ENCODE measurements around the gene KLHL29.

The KLHL29 gene

DNA sequence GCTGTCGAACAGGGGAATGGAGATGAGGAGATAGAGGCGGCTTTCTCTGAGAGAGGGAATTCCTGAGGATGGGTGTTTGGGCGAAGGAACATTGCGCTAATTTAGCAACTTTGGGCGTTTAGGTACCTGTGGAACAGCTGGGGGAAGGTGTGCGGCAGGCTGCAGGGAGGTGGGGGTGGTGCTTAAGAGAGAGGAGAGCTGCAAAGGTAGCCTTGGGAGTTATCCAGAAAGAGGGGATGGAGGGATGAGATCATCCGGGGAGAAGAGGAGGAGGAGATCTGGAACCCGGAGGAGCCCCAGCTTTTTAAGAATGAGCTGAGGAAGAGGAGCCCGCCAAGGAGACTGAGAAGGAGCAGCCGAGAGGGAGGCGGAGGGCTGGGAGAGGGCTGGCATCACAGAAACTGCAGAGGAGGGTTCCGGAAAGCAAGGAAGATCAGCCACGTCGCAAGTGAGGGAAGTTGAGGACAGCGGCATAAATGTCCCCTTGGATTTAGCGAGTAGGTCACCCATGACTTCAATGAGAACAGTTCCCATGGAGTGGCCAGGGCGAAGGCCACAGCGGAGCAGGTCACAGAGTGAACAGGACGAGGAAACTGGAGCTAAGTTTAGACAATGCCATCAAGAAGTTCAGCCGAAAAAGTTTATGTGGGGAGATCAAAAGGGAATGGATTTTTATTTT, 174.7 kb downstream of the KLHL29 start:
- no peak for DNase-seq
- Histone ChIP-seq H3K27me3 (no peaks in the 10 kb centered on the region), H3K36me3 (no peaks in the 10 kb centered on the region), H3K4me1 (no peaks in the 10 kb centered on the region; the same call in 1 of the 2 replicates), H3K9me3 (no peaks in the 10 kb centered on the region), H3K4me3 (ENCODE audit: low read depth, low read length) (no peak overlapping the region)
- TF ChIP-seq, protein P1, sequence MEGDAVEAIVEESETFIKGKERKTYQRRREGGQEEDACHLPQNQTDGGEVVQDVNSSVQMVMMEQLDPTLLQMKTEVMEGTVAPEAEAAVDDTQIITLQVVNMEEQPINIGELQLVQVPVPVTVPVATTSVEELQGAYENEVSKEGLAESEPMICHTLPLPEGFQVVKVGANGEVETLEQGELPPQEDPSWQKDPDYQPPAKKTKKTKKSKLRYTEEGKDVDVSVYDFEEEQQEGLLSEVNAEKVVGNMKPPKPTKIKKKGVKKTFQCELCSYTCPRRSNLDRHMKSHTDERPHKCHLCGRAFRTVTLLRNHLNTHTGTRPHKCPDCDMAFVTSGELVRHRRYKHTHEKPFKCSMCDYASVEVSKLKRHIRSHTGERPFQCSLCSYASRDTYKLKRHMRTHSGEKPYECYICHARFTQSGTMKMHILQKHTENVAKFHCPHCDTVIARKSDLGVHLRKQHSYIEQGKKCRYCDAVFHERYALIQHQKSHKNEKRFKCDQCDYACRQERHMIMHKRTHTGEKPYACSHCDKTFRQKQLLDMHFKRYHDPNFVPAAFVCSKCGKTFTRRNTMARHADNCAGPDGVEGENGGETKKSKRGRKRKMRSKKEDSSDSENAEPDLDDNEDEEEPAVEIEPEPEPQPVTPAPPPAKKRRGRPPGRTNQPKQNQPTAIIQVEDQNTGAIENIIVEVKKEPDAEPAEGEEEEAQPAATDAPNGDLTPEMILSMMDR (IDR thresholded peaks at IDR 0.05; ENCODE audit: low read depth, low read length) = no peak

DNA sequence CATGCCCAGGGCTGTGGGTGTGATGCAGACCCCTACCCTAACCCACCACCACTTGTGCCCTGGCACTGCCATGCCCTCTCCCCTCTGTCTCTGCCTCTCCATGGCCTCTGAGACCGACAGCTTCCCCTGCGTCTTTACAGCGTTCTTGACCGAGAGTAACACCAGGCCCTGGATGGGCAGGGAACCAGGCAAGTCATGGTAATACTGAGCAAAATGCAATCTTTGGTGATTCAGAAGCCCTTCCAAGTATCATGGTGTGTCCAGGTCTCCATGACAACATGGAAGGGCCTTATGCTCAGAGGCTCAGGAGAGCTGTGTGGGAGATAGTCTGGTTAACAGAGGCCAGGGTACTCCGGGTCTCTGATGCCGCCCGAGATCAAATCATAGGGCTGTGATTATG, 176.1 kb downstream of the KLHL29 start:
- Histone ChIP-seq H3K36me3 (no peaks in the 10 kb centered on the region), H3K27me3 (no peaks in the 10 kb centered on the region), H3K4me1 (no peaks in the 10 kb centered on the region; the same call in 1 of the 2 replicates), H3K9me3 (no peaks in the 10 kb centered on the region), H3K4me3 (ENCODE audit: low read depth, low read length) (no peak overlapping the region)
- DNase-seq = no peak
- TF ChIP-seq, protein P1 (IDR thresholded peaks at IDR 0.05; ENCODE audit: low read depth, low read length) = no peak

DNA sequence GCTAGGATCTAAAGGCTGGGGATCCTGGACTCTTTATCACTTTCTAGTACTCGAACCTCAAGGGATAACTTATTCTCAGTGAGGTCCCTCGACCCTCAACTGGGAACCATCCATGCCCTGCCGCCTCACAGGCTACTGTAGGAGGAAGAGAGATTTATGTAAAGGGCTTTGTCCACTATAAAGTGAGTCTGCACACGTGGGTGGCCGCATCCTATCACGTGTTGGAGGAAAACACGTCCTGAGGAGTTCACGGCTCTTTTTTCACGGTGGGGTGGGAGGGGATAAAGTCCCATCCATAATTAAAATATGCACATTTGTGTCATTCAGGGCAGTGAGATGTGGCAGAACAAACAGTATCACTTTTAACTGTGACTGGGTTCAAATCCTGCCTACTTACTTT, 176.6 kb downstream of the KLHL29 start:
- Histone ChIP-seq H3K36me3 (no peaks in the 10 kb centered on the region), H3K27me3 (no peaks in the 10 kb centered on the region), H3K9me3 (no peaks in the 10 kb centered on the region), H3K4me3 (ENCODE audit: low read depth, low read length) (no peak overlapping the region), H3K4me1 (no peaks in the 10 kb centered on the region; the same call in 1 of the 2 replicates)
- no peak for DNase-seq
- TF ChIP-seq, protein P1 (IDR thresholded peaks at IDR 0.05; ENCODE audit: low read depth, low read length) = no peak

DNA sequence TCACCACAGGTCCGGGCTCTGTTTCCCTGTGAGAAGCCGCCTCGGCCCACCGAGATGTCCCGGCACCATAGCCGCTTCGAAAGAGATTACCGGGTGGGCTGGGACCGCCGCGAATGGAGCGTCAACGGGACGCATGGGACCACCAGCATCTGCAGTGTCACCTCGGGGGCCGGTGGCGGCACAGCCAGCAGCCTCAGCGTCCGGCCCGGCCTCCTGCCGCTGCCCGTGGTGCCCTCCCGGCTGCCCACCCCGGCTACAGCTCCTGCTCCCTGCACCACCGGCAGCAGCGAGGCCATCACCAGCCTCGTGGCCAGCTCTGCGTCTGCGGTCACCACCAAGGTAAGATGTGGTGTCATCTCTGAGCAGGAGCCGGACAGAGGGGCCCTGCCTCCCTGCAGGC, 177.2 kb downstream of the KLHL29 start:
- TF ChIP-seq, protein P1 (IDR thresholded peaks at IDR 0.05; ENCODE audit: low read depth, low read length) = no peak
- DNase-seq = no peak

DNA sequence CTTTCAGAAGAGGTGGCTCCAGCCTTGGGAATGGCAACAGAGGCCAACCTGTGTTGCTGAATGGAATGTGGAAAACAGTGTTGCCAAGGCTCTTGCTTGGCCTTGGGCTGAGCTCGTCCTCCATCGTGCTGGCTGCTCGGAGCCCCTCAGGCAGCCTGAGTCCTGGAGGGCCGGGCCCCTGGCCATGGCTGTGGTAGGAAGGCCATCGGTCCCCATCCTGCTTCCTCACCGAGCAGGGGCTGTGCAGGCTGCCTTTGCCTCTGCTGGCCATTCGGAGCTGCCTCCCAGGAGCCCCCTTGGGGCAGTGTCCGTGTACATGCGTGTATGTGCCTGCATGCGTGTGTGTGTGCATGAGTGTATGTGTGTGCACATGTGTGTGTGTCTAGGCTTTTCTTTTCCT, 178.2 kb downstream of the KLHL29 start:
- H3K27me3 ChIP-seq = no peaks in the 10 kb centered on the region
- TF ChIP-seq, protein P1 (IDR thresholded peaks at IDR 0.05; ENCODE audit: low read depth, low read length) = no peak
- H3K4me3 ChIP-seq (ENCODE audit: low read depth, low read length) = no peak overlapping the region
- no peaks in the 10 kb centered on the region for H3K9me3 ChIP-seq
- no peaks in the 10 kb centered on the region for H3K36me3 ChIP-seq
- no peak for DNase-seq
- 0 out of 2 replicates have a peak, but pooled peaks cover 2% of the 10 kb centered on the region for H3K4me1 ChIP-seq

More for the DNA sequence above, 177.2 kb downstream of the KLHL29 start:
- Histone ChIP-seq H3K27me3 (no peaks in the 10 kb centered on the region), H3K36me3 (no peaks in the 10 kb centered on the region), H3K4me1 (no peaks in the 10 kb centered on the region), H3K9me3 (no peaks in the 10 kb centered on the region), H3K4me3 (ENCODE audit: low read depth, low read length) (no peak overlapping the region)
